ENCODE results near the gene TMC6.
A peak's percentile ranks its signal among the peaks of the same experiment; 100 is the strongest.
"Not testable (repeated sequence)": the region's sequence is repeated elsewhere in the genome, so short reads cannot be mapped to it uniquely, and the experiment has no call there.

Gene TMC6, protein sequence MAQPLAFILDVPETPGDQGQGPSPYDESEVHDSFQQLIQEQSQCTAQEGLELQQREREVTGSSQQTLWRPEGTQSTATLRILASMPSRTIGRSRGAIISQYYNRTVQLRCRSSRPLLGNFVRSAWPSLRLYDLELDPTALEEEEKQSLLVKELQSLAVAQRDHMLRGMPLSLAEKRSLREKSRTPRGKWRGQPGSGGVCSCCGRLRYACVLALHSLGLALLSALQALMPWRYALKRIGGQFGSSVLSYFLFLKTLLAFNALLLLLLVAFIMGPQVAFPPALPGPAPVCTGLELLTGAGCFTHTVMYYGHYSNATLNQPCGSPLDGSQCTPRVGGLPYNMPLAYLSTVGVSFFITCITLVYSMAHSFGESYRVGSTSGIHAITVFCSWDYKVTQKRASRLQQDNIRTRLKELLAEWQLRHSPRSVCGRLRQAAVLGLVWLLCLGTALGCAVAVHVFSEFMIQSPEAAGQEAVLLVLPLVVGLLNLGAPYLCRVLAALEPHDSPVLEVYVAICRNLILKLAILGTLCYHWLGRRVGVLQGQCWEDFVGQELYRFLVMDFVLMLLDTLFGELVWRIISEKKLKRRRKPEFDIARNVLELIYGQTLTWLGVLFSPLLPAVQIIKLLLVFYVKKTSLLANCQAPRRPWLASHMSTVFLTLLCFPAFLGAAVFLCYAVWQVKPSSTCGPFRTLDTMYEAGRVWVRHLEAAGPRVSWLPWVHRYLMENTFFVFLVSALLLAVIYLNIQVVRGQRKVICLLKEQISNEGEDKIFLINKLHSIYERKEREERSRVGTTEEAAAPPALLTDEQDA
- long read RNA-seq, donor 1, full-length matches to known transcripts, result 3 of 3 reads
- long read RNA-seq, donor 1, partial matches to known transcripts, result 0 of 3 reads
- long read RNA-seq, donor 1, other reads (novel, unspliced or antisense), result 0 of 3 reads
- long read RNA-seq, donor 2, partial matches to known transcripts, result 0 of 2 reads
- long read RNA-seq, donor 2, other reads (novel, unspliced or antisense), result 0 of 2 reads
- long read RNA-seq, donor 3, partial matches to known transcripts, result 0 of 2 reads
- long read RNA-seq, donor 3, other reads (novel, unspliced or antisense), result 0 of 2 reads
- long read RNA-seq, donor 4, partial matches to known transcripts, result 0 of 2 reads
- long read RNA-seq, donor 4, other reads (novel, unspliced or antisense), result 0 of 2 reads
- long read RNA-seq, donor 5, full-length matches to known transcripts, result 3 of 3 reads
- long read RNA-seq, donor 5, partial matches to known transcripts, result 0 of 3 reads
- long read RNA-seq, donor 5, other reads (novel, unspliced or antisense), result 0 of 3 reads
- long read RNA-seq, donor 6, full-length matches to known transcripts, result 5 of 5 reads
- long read RNA-seq, donor 6, partial matches to known transcripts, result 0 of 5 reads
- long read RNA-seq, donor 6, other reads (novel, unspliced or antisense), result 0 of 5 reads
- long read RNA-seq, donor 7, result 0 reads
- long read RNA-seq, donor 8, full-length matches to known transcripts, result 3 of 3 reads
- long read RNA-seq, donor 8, partial matches to known transcripts, result 0 of 3 reads
- long read RNA-seq, donor 8, other reads (novel, unspliced or antisense), result 0 of 3 reads

DNA sequence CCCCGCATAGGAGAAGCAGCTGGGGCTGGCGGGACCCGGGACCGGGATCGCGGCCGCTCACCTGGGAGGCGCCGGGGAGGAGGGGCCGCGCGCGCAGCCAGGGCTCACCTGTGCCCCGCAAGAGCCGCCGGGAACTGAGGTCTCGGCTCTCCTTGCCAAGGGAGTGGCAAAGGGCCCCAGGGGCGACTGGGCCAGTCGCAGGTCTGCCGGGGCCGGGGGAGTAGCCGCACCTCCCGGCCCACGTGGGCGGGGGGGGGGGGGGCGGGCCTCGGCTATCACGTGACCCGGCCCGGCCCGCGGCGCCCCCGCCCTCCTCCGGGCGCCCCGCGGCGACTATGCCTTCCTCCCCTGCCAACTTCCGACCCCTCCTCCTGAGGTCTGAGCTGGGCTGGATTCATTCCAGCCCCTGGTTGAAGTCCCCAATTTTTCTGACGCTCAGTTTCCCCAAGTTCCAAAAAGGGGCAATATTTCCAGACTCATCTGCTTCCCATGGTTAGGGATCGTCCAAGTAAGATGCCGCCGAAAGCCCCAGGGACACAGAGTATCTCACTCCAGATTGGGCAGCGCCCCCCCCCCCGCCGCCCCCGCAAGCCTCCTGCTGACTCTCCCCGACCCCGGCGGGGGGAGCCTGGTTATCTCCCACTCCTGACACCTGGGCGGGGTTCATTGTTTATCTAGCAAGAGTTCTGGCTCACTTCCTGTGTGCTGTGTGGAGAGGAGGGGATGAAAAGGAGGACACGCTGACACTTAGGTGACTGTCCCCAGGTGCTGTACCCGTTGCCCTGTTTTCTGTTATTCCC lies at the start of gene TMC6:
TSS of gene TMC6 (minus strand) at position 205 of the 800 bp plus-strand sequence. CDS start 1,923 bp downstream, outside the sequence.
- peak; percentile 81 for DNase-seq

DNA sequence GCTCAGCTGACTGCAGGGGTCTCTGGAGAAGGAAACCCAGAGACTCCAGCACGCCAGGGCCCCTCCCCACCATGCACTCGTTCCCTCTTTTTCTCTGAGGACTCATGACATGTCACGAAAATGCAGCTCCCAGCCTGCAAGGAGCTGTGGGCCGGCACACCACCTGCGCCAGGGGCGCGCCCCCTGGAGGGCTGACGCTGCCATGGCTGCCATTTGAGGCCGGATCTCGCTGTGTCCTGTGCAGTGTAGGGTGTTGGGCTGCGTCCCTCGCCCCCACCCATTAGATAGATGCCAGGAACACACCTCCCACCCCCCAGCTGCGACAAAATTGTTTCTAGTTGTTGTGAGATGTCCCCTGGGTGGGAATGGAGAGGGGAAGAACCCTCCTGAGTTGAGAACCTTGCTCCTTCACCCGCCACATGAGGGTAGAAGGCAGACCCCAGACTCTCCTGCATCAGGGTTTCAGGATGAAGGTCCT lies 48.0 kb upstream of the TMC6 start:
- no peak for DNase-seq

DNA sequence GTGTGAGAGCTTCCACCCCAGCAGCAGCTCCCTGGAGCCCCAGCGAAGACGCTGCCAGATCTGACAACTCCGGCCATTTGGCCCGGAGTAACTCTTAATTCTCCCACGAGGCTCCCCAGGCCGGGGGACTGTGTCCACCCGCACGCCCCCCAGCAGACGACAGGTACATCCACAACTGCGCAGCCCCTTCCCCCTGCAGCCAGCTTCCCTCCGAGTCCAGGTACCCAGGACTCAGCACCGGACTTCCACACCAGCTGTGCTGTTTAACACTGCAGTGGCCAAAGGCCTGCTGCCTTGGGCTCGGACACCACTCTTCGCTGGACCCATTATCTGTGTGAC lies 47.1 kb upstream of the TMC6 start:
- no peak for DNase-seq

DNA sequence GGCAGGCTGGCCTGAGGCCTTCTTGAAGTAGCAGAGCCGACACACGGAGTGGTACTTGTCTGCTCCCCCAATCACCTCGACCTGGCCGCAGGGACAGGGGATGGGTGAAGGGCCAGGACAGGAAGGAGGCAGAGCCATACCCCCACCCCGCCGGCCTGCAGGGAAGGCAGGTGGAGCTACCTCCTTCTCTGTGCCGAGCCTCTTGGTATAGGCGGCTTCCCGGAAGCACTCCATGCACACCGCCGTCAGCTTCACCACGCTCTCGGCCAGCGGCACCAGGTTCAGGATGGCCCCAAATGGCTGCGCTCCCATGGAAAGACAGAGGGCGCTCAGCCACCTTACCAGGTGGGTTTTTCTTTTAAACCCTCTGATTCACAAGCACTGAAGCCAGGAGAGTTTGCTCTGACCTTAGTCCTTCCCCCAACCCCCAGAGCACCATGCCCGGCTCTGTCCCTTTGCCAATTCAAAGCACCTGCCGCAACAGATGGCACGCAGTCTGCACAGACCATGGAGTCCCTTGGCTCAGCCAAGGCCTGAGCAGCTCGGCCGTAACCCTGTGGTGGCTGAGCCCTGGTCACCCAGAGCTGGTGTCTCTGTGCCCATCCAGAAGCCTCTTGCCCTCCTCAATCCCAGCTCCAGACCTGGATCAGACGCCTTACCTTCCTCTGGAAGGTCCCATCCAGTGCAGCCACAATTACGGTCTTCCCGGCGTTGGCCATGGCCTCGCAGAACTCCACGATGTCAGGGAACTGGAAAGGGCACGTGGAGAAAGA lies 46.5 kb upstream of the TMC6 start:
- no peak for DNase-seq

DNA sequence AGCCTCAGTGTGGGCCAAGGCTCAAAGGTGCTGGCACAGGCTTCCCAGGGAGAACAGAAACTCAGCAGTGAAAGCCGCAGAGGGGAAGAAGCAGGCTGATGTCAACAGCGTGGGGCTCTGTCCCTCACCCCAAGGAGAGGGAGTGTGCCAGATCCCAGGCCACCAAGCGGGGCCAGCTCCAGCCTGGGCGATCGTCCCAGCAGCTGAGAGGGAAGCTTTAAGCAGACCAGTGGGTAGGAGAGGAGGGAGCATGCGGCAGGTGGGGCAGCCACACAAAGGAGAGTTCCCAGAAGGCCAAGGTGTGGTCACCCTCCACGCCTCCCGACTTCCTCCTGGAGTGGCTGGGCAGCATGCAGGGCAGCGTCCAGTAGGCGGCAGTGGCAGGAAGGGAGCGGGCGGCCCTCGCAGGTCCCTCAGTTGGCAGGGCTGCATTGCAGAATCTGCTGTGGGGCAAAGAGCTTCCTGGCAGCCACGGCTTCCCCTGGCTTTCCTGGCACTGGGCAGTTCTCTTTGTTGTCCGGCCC lies 45.9 kb upstream of the TMC6 start:
- no peak for DNase-seq

DNA sequence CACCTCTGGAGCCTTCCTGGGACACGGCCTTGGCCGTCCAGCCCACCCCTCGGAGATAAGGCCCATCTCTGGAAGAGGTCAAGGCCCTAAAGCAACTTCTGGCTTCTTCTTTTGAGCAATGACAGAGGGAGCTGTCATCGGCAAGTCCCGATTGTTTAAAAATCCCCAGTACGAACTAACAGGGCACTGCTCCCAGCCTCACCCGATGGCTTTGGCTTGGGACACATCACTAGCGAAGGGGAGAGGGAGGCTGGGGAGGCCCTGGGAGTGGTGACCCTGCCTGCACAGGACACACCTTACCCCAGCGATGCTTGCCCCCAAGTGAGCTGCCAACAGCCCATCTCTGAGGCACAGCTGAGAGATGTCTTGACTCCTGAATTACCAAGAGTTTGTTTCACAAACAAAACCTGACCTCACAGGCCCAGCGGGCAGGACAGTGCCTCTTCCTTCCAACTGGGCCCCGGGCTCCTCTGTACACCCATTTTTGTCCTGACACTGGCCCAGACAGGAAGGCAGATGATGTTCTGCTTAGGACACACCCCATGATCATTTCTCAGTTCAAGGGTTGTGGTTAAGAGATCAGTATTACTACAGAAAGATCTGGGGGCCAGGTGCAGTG lies 44.7 kb upstream of the TMC6 start:
- DNase-seq, result no peak

DNA sequence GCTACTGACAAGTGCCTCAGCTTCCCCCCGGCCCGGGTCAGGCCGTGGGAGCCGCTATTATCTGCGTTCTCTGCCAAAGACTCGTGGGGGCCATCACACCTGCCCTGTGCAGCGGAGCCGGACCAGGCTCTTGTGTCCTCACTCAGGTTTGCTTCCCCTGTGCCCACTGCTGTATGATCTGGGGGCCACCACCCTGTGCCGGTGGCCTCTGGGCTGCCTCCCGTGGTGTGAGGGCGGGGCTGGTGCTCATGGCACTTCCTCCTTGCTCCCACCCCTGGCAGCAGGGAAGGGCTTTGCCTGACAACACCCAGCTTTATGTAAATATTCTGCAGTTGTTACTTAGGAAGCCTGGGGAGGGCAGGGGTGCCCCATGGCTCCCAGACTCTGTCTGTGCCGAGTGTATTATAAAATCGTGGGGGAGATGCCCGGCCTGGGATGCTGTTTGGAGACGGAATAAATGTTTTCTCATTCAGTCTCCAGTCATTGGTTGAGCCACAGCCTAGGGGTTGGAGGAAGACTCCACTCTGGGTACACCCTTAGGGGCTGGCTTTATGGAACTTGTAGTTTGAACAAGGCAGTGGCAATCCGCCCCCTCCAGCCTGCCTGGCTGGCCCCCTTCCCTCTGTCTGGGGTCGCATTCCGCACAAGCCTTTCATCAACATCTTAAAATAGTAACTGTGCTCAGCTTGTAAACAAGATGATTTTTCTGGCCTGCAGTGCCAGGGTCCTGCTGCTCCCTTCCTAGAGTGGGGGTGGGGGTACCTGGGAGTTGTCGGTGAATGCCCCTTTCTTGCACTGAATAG lies 43.9 kb upstream of the TMC6 start:
- DNase-seq, result no peak

DNA sequence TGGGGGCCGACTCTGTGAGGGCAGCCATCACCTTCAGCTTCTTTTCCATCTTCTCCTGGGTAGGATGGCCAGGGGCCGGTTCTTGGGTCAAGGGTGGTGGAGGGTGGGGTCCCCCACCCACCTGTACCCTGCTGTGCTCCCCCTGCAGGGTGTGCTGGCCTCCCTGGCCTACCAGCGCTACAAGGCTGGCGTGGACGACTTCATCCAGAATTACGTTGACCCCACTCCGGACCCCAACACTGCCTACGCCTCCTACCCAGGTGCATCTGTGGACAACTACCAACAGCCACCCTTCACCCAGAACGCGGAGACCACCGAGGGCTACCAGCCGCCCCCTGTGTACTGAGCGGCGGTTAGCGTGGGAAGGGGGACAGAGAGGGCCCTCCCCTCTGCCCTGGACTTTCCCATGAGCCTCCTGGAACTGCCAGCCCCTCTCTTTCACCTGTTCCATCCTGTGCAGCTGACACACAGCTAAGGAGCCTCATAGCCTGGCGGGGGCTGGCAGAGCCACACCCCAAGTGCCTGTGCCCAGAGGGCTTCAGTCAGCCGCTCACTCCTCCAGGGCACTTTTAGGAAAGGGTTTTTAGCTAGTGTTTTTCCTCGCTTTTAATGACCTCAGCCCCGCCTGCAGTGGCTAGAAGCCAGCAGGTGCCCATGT lies 43.2 kb upstream of the TMC6 start:
- DNase-seq, result not testable (repeated sequence)

DNA sequence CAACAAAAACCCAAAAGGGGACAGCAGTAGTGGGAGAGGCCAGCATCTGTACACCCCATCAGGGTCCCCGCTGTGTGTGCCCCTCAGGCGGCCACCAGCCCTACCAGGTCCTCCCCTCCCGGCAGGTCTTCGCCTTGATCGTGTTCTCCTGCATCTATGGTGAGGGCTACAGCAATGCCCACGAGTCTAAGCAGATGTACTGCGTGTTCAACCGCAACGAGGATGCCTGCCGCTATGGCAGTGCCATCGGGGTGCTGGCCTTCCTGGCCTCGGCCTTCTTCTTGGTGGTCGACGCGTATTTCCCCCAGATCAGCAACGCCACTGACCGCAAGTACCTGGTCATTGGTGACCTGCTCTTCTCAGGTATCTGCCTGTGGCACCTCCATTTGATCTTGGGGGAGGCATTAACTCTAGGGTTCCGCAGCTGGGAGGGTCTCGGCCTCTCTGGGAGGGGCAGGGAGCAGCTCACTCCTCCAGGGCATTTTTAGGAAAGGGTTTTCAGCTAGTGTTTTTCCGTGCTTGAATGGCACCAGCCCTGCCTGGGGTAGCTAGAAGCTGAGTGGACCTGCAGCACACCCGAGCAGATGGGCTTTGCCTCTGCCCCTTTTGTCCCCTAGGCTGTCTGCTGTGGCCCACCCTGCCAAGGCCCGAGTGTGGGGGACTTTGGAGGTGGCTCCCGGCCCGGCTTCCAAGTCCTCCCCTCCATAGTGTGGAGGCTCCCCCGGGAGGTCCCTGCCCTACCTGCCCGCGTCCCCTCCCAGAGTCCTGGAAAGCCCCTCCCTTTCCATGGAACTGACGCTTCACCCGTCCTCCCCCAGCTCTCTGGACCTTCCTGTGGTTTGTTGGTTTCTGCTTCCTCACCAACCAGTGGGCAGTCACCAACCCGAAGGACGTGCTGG lies 42.4 kb upstream of the TMC6 start:
- DNase-seq, result no peak

DNA sequence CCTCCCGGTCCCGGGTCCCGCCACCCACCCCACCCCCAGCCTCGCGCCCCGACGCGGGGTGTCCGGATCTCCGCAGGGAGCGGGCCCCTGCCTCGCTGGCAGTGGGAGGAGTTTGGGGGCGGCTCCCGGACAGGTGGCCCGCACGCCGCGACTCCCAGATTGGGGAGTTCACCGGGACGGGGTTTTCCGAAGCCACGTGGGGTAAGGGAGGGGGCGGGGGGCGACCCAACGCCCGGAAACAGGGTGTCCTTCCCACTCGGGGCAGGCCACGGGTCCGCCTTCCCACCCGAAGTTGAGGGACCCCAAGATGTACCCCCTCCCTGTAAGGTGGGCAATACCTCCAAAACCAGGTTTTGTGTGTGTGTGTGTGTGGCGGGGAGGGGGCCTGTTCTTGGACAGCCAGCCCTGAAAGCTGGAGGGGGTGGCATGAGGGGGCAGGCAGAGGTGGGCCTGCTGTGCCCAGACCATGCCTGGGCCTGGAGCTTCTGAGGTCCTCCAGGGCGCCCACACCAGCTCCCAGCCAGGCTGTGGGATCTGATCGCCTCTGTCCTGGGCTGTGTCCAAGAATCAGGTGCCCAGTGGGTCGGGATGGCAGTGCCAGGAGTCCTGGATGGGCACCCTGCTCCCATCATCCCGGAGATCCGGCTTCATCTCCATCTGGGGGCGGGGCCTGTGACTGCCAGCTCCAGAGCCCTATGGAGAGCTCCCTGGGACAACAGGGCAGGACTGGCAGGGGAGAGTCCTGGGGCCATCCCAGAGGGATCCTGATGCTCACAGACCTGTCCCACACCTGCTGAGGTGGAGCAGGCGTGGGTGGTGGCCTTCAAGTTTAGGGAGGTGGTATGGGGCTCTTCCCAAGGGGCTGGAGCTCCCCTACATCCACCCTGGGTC lies 40.6 kb upstream of the TMC6 start:
- DNase-seq, result peak; percentile 56

DNA sequence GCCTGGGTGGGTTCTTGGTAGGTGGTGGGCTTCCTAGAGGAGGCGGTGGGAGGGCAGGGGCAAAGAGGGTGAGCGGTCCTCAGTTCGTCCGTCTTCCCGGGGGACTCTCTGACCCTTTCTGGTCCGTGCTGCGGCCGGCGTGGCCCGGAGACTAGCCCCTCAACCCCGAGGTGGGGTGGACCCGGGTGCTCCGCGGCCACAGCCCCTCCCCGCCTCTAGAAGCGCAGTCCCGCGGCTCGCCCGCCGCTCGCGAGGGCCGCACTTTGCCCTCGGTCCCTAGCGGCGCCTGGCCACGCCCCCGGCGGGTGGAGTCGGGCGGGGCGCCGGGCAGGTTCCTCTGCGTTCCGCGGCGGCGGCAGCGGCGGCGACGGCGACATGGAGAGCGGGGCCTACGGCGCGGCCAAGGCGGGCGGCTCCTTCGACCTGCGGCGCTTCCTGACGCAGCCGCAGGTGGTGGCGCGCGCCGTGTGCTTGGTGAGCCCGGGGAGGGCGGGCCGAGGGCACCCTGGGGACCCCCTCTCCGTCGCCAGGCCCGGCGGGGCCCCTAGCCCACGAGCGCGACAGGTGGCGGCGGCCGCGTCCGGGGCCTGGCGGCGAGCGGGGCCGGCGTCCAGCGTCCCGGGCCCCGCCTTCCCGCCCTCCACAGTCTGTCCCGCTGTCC lies 39.8 kb upstream of the TMC6 start, which contains the start of gene SYNGR2:
TSS of gene SYNGR2 (plus strand) at position 340 of the 661 bp plus-strand sequence. CDS start at position 376, 36 bp downstream.
- DNase-seq, result peak; percentile 86

DNA sequence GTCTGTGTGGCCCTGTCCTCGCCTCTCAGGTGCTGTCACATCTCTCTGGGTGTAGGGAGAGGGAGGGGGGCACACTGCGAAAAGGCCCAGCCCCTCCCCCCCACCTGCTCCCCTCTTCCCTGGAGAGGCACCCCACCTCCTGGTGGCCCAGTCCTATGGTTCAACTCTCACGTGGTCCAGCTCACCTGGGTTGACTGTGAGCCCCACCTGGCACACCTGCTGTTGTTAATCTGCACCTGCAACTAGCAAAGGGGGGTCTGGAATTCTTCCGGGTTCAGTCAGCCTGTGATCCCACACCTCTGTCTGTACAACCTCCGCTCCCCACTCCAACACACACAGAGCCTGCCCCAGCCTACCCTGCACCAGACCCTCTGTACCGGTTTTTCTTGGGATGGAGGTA lies 37.9 kb upstream of the TMC6 start:
- DNase-seq, result no peak

DNA sequence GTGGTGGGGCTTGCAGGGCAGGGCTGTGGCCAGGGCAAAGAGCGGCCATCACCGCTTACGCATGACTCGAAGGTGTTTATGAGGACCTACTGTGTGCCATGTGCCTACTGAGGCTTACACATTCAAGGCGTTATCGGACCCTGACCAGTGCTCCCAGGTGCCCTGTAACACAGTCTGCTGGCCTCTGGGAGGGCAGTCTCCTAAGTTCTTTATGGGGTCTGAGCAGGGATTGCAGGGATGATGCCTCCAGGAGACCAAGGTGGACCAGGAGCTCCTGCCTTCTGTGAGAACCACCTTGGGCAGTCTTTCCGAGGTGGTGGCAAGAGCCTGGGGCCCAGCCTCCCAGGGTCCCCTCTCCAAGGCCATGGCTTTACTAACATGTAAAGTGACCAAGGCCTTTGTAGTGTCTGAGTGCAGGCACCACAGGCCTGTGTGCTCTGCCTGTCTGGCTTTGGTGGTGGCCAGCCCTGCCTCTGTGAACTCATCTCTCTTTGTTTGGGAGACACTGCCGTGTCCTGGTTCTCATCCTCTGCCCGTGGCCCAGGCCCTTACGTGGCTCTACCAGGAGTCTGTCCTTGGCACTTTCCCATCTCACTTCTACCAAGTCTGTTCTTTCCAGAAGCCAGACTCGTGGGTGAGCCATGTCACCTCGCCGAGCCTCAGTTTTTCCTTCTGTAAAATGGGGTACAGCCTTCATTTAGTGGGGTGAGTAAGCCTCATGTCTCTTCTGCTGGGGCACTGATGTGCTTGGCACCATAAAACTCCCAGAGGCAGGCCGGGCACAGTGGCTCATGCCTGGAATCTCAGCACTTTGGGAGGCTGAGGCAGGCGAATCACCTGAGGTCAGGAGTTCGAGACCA lies 36.4 kb upstream of the TMC6 start:
- DNase-seq, result no peak

All from right kidney (tissue), 9 donors.